ENCODE data around the gene ZFP92. TPM values are rescaled to one million over a fixed set of nuclear protein-coding genes. Genes with fewer than 3 reads are reported as not detected.

Gene ZFP92
- total RNA-seq, 1 donor from 2014 or later = 0.27 TPM

DNA sequence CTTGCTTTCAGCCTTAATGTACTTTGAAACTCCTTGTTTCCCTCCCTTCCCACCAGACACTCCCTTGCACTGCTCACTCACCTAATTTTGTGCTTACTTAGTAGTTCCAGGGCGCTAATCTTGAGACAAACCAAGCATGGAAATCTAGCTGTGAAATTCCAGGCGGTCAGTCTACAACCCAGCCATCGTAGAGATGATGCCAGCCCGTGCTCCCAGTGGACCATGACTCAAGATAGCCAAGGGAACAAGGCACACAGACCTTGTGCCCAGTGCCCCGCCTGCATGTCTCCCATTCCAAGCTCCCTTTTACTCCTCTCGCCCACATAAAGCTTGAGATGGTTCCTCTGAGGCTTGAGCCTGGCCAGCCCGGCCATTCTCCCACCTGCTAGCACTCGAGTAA lies 23.5 kb downstream of the ZFP92 start:
- H3K27me3 Mint-ChIP-seq (ENCODE audit: low read depth, unreplicated experiment) = peaks cover 3% of the 10 kb centered on the region

DNA sequence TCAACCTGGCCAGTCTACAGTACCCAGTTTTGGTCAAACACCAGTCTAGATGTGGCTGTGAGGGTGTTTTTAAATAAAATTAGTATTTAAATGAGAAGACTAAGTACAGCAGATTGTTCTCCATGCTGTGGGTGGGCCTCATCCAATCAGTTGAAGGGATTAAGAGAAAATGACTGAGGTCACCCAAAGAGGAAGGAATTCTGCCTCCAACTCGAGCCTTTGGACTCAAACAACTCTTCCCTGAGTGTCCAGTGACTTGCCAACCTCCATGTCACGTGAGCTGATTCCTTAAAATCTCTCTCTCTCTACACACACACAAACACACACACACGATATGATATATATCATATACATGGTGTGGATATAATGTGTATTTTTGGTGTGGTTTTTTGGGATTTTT lies 24.6 kb downstream of the ZFP92 start:
- no peak overlapping the region for H3K4me3 Mint-ChIP-seq (ENCODE audit: unreplicated experiment)
- H3K36me3 Mint-ChIP-seq (ENCODE audit: low read depth, unreplicated experiment) = no peaks in the 10 kb centered on the region
- no peaks in the 10 kb centered on the region for H3K79me2 ChIP-seq (ENCODE audit: insufficient read depth, low read length)
- no peaks in the 10 kb centered on the region for H3K4me1 Mint-ChIP-seq (ENCODE audit: low read depth, unreplicated experiment)
- no peaks in the 10 kb centered on the region for H3K9me3 Mint-ChIP-seq (ENCODE audit: unreplicated experiment)
- no peaks in the 10 kb centered on the region for H3K9me3 ChIP-seq (ENCODE audit: insufficient read depth, low read depth, low read length)
- H4K20me1 ChIP-seq (ENCODE audit: insufficient read depth, low read length) = no peaks in the 10 kb centered on the region
- no peak overlapping the region for H3K27ac Mint-ChIP-seq (ENCODE audit: unreplicated experiment)
- FAIRE-seq = peak; percentile 20
- no peaks in the 10 kb centered on the region for H3K36me3 ChIP-seq (ENCODE audit: insufficient read depth, low read length)
- H3K27ac ChIP-seq (ENCODE audit: low read depth, low read length) = no peak overlapping the region
- H3K27me3 ChIP-seq (ENCODE audit: insufficient read depth, low read length) = no peaks in the 10 kb centered on the region
- no peak overlapping the region for H3K4me3 ChIP-seq (ENCODE audit: insufficient read depth, low read depth, low read length)
- no peak overlapping the region for H3K4me2 ChIP-seq (ENCODE audit: low read length)
- no peak overlapping the region for H2AFZ ChIP-seq (ENCODE audit: low read depth, low read length)
- TF ChIP-seq EZH2 (IDR thresholded peaks at IDR 0.05; ENCODE audit: insufficient read depth, low read length) = no peak
- TF ChIP-seq, protein P1, sequence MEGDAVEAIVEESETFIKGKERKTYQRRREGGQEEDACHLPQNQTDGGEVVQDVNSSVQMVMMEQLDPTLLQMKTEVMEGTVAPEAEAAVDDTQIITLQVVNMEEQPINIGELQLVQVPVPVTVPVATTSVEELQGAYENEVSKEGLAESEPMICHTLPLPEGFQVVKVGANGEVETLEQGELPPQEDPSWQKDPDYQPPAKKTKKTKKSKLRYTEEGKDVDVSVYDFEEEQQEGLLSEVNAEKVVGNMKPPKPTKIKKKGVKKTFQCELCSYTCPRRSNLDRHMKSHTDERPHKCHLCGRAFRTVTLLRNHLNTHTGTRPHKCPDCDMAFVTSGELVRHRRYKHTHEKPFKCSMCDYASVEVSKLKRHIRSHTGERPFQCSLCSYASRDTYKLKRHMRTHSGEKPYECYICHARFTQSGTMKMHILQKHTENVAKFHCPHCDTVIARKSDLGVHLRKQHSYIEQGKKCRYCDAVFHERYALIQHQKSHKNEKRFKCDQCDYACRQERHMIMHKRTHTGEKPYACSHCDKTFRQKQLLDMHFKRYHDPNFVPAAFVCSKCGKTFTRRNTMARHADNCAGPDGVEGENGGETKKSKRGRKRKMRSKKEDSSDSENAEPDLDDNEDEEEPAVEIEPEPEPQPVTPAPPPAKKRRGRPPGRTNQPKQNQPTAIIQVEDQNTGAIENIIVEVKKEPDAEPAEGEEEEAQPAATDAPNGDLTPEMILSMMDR (IDR thresholded peaks at IDR 0.05; ENCODE audit: insufficient read depth, low read depth, low read length) = no peak
- no peak overlapping the region for H3K9ac ChIP-seq (ENCODE audit: low read length)
- no peaks in the 10 kb centered on the region for H3K4me1 ChIP-seq (ENCODE audit: insufficient read depth, low read length)
- peaks cover 5% of the 10 kb centered on the region for H3K27me3 Mint-ChIP-seq (ENCODE audit: low read depth, unreplicated experiment)
- no peak for DNase-seq (ENCODE audit: low read depth)

More for the DNA sequence above, 23.5 kb downstream of the ZFP92 start:
- Histone ChIP-seq H3K4me2 (ENCODE audit: low read length) (no peak overlapping the region), H3K9ac (ENCODE audit: low read length) (no peak overlapping the region), H2AFZ (ENCODE audit: low read depth, low read length) (no peak overlapping the region), H3K79me2 (ENCODE audit: insufficient read depth, low read length) (no peaks in the 10 kb centered on the region), H3K9me3 (ENCODE audit: insufficient read depth, low read depth, low read length) (no peaks in the 10 kb centered on the region), H3K27me3 (ENCODE audit: insufficient read depth, low read length) (no peaks in the 10 kb centered on the region), H3K4me3 (ENCODE audit: insufficient read depth, low read depth, low read length) (no peak overlapping the region), H3K36me3 (ENCODE audit: insufficient read depth, low read length) (no peaks in the 10 kb centered on the region), H3K4me1 (ENCODE audit: insufficient read depth, low read length) (no peaks in the 10 kb centered on the region), H4K20me1 (ENCODE audit: insufficient read depth, low read length) (no peaks in the 10 kb centered on the region), H3K27ac (ENCODE audit: low read depth, low read length) (no peak overlapping the region)
- TF ChIP-seq, protein P1 (IDR thresholded peaks at IDR 0.05; ENCODE audit: insufficient read depth, low read depth, low read length) = no peak
- TF ChIP-seq EZH2 (IDR thresholded peaks at IDR 0.05; ENCODE audit: insufficient read depth, low read length) = no peak
- Mint-ChIP-seq H3K4me1 (ENCODE audit: low read depth, unreplicated experiment) (no peaks in the 10 kb centered on the region), H3K36me3 (ENCODE audit: low read depth, unreplicated experiment) (no peaks in the 10 kb centered on the region), H3K9me3 (ENCODE audit: unreplicated experiment) (no peaks in the 10 kb centered on the region), H3K27ac (ENCODE audit: unreplicated experiment) (no peak overlapping the region), H3K4me3 (ENCODE audit: unreplicated experiment) (no peak overlapping the region)
- DNase-seq (ENCODE audit: low read depth) = no peak
- FAIRE-seq = no peak

DNA sequence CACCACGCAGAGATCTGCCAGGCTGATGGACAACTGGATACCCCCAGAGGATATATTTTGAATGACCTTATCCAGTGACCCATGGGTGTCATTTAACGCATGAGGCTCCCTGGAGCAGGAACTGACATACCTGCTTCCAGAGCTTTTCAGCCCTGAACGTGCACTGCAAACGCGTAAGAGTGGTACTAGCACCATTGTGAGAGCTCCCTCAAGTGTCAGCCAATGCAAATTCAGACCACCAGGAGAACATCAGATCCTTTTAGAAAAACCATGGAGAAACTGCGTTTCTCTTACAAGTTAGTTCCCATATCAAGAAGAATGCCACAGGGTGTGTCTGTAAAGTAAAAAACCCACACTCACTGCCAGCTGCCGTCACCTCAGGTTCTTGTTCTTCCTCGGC lies 27.3 kb downstream of the ZFP92 start:
- peak; percentile 15 for DNase-seq (ENCODE audit: low read depth)

More for the DNA sequence above, 27.3 kb downstream of the ZFP92 start:
- H3K4me2 ChIP-seq (ENCODE audit: low read length) = no peak overlapping the region
- Mint-ChIP-seq H3K4me3 (ENCODE audit: unreplicated experiment) (no peak overlapping the region), H3K9me3 (ENCODE audit: unreplicated experiment) (no peaks in the 10 kb centered on the region), H3K27me3 (ENCODE audit: low read depth, unreplicated experiment) (peaks cover 8% of the 10 kb centered on the region), H3K36me3 (ENCODE audit: low read depth, unreplicated experiment) (no peaks in the 10 kb centered on the region), H3K4me1 (ENCODE audit: low read depth, unreplicated experiment) (no peaks in the 10 kb centered on the region), H3K27ac (ENCODE audit: unreplicated experiment) (no peak overlapping the region)
- H3K79me2 ChIP-seq (ENCODE audit: insufficient read depth, low read length) = no peaks in the 10 kb centered on the region
- H3K9ac ChIP-seq (ENCODE audit: low read length) = no peak overlapping the region
- H3K27ac ChIP-seq (ENCODE audit: low read depth, low read length) = no peak overlapping the region
- no peaks in the 10 kb centered on the region for H3K36me3 ChIP-seq (ENCODE audit: insufficient read depth, low read length)
- H4K20me1 ChIP-seq (ENCODE audit: insufficient read depth, low read length) = no peaks in the 10 kb centered on the region
- no peaks in the 10 kb centered on the region for H3K27me3 ChIP-seq (ENCODE audit: insufficient read depth, low read length)
- TF ChIP-seq, protein P1 (IDR thresholded peaks at IDR 0.05; ENCODE audit: insufficient read depth, low read depth, low read length) = peak; percentile 20
- TF ChIP-seq EZH2 (IDR thresholded peaks at IDR 0.05; ENCODE audit: insufficient read depth, low read length) = no peak
- H3K4me1 ChIP-seq (ENCODE audit: insufficient read depth, low read length) = no peaks in the 10 kb centered on the region
- peak; percentile 92 for FAIRE-seq
- no peak overlapping the region for H3K4me3 ChIP-seq (ENCODE audit: insufficient read depth, low read depth, low read length)
- no peak overlapping the region for H2AFZ ChIP-seq (ENCODE audit: low read depth, low read length)
- no peaks in the 10 kb centered on the region for H3K9me3 ChIP-seq (ENCODE audit: insufficient read depth, low read depth, low read length)

All from astrocyte (in vitro differentiated cells and primary cell).